HEK293 (cell line): Measurements from ENCODE around the gene RANGRF.

Experiments used
- CTCF ChIA-PET: fragments of 350-600 bp; formaldehyde crosslinking; extraction: SDS; loops from one replicate; lab custom pipeline; 2021; ENCODE audit warnings: antibody characterized with exemption; lab: Yijun Ruan, JAX
- POLR2A ChIA-PET: fragments of 300-600 bp; formaldehyde crosslinking; extraction: SDS; loops from one replicate; lab custom pipeline; 2020; ENCODE audit warnings: antibody characterized with exemption, inconsistent platforms; lab: Yijun Ruan, JAX
- H3K27ac ChIP-seq: fragments of 200-500 bp; sonication (Bioruptor generic); 2 replicates; pipeline ENCODE4 v1.5.1; 2014; ENCODE audit warnings: low read depth, low read length, control low read depth, inconsistent platforms; ENCODE audit errors: extremely low read depth
- H3K36me3 ChIP-seq, 2 experiments: fragments of 200-500 bp in 1 of 2; sonication (Bioruptor generic) in 1 of 2; 1 replicate in 1 of 2; 2 replicates in 1 of 2; pipeline ENCODE4 v1.5.1; 2014 to 2017; ENCODE audit warnings: inconsistent platforms in 2 of 2, low read length in 2 of 2; ENCODE audit not compliant: control insufficient read depth in 2 of 2, insufficient read depth in 1 of 2
- H3K4me1 ChIP-seq: fragments of 200-500 bp; sonication (Bioruptor generic); 2 replicates; pipeline ENCODE4 v1.5.1; 2014; ENCODE audit warnings: mild to moderate bottlenecking, low read length, inconsistent platforms; ENCODE audit not compliant: control insufficient read depth, insufficient read depth
- H3K4me3 ChIP-seq: 2 replicates; pipeline ENCODE4 v1.5.1; 2011; ENCODE audit warnings: low read depth, mild to moderate bottlenecking, control low read depth, low read length, moderate library complexity
- H3K9me3 ChIP-seq: fragments of 200-500 bp; sonication (Bioruptor generic); 2 replicates; pipeline ENCODE4 v1.5.1; 2014; ENCODE audit warnings: low read depth, low read length, inconsistent platforms; ENCODE audit not compliant: control insufficient read depth, insufficient read depth
- GLIS1 ChIP-seq: fragments of 450-650 bp; formaldehyde crosslinking; IDR thresholded peaks from 2 replicates; pipeline ENCODE4 v1.5.1; 2016; ENCODE audit warnings: missing biosample characterization, missing genetic modification characterization
- IKZF3 ChIP-seq: fragments of 450-650 bp; IDR thresholded peaks from 2 replicates; pipeline ENCODE4 v1.5.0; 2018; ENCODE audit warnings: missing biosample characterization, mild to moderate bottlenecking, missing genetic modification characterization, moderate library complexity
- MZF1 ChIP-seq: fragments of 450-650 bp; formaldehyde crosslinking; IDR thresholded peaks from 2 replicates; pipeline ENCODE4 v1.5.1; 2017; ENCODE audit warnings: missing biosample characterization, missing genetic modification characterization, borderline replicate concordance
- OSR2 ChIP-seq: fragments of 450-650 bp; formaldehyde crosslinking; IDR thresholded peaks from 2 replicates; pipeline ENCODE4 v1.5.1; 2016; ENCODE audit warnings: missing biosample characterization, missing genetic modification characterization
- SALL2 ChIP-seq: fragments of 450-650 bp; formaldehyde crosslinking; IDR thresholded peaks from 2 replicates; pipeline ENCODE4 v1.5.0; 2017; ENCODE audit warnings: missing biosample characterization, mild to moderate bottlenecking, missing genetic modification characterization, borderline replicate concordance
- ZFP37 ChIP-seq: fragments of 450-650 bp; formaldehyde crosslinking; IDR thresholded peaks from 2 replicates; pipeline ENCODE4 v1.5.1; 2016; ENCODE audit warnings: missing biosample characterization, missing genetic modification characterization
- ZFP41 ChIP-seq: fragments of 450-650 bp; formaldehyde crosslinking; IDR thresholded peaks from 2 replicates; pipeline ENCODE4 v1.5.1; 2016; ENCODE audit warnings: missing biosample characterization, missing genetic modification characterization, borderline replicate concordance
- ZIC2 ChIP-seq: fragments of 450-650 bp; formaldehyde crosslinking; IDR thresholded peaks from 2 replicates; pipeline ENCODE4 v1.5.1; 2016; ENCODE audit warnings: missing biosample characterization, missing genetic modification characterization
- ZNF133 ChIP-seq: fragments of 450-650 bp; formaldehyde crosslinking; IDR thresholded peaks from 2 replicates; pipeline ENCODE4 v1.5.1; 2016; ENCODE audit warnings: missing biosample characterization, missing genetic modification characterization
- ZNF146 ChIP-seq: fragments of 450-650 bp; formaldehyde crosslinking; IDR thresholded peaks from 2 replicates; pipeline ENCODE4 v1.5.1; 2016; ENCODE audit warnings: missing biosample characterization, missing genetic modification characterization
- ZNF184 ChIP-seq: fragments of 450-650 bp; IDR thresholded peaks from 2 replicates; pipeline ENCODE4 v1.5.1; 2018; ENCODE audit warnings: missing biosample characterization, mild to moderate bottlenecking, missing genetic modification characterization
- ZNF354C ChIP-seq: fragments of 450-650 bp; formaldehyde crosslinking; IDR thresholded peaks from 2 replicates; pipeline ENCODE4 v1.5.1; 2016; ENCODE audit warnings: missing biosample characterization, missing genetic modification characterization, low read depth, borderline replicate concordance
- ZNF585B ChIP-seq: fragments of 450-650 bp; formaldehyde crosslinking; IDR thresholded peaks from 2 replicates; pipeline ENCODE4 v1.5.1; 2016; ENCODE audit warnings: missing biosample characterization, missing genetic modification characterization
- ZNF768 ChIP-seq: fragments of 450-650 bp; formaldehyde crosslinking; IDR thresholded peaks from 2 replicates; pipeline ENCODE4 v1.5.1; 2018; ENCODE audit warnings: missing biosample characterization, mild to moderate bottlenecking, missing genetic modification characterization
- ZNF837 ChIP-seq: fragments of 450-650 bp; formaldehyde crosslinking; IDR thresholded peaks from 2 replicates; pipeline ENCODE4 v1.5.1; 2016; ENCODE audit warnings: missing biosample characterization, missing genetic modification characterization
- TF ChIP-seq, protein P1 (sequence below): fragments of 450-650 bp; formaldehyde crosslinking; IDR thresholded peaks from 2 replicates; pipeline ENCODE4 v1.5.1; 2016; ENCODE audit warnings: missing biosample characterization, missing genetic modification characterization
- TF ChIP-seq, protein P2 (sequence below): fragments of 450-650 bp; formaldehyde crosslinking; IDR thresholded peaks from 2 replicates; pipeline ENCODE4 v1.5.1; 2017; ENCODE audit warnings: missing biosample characterization, missing genetic modification characterization
- TF ChIP-seq, protein P3 (sequence below): fragments of 450-650 bp; formaldehyde crosslinking; conservative IDR thresholded peaks from 2 replicates; pipeline ENCODE4 v1.5.1; 2016; ENCODE audit warnings: low read depth, missing biosample characterization, missing genetic modification characterization
- TF ChIP-seq, protein P4 (sequence below): fragments of 450-650 bp; formaldehyde crosslinking; IDR thresholded peaks from 2 replicates; pipeline ENCODE4 v1.5.1; 2016; ENCODE audit warnings: missing biosample characterization, missing genetic modification characterization

Gene RANGRF

DNA sequence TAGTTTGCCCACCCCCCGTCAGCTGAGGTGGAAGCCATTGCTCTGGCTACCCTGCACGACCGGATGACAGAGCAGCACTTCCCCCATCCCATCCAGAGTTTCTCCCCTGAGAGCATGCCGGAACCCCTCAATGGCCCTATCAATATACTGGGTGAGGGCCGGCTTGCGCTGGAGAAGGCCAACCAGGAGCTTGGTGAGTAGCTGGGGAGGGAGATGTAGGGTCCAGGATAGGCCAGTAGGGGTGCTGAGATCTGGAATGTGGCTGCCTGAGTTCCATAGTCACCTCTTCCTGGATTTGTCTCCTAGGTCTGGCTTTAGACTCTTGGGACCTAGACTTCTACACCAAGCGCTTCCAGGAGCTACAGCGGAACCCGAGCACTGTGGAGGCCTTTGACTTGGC lies 33.0 kb upstream of the RANGRF start:
- Histone ChIP-seq H3K4me3 (no peak overlapping the region), H3K9me3 (no peaks in the 10 kb centered on the region), H3K36me3 (peaks cover 29 to 62% of the 10 kb centered on the region in 2 experiments), H3K4me1 (no peaks in the 10 kb centered on the region), H3K27ac (no peak overlapping the region)
- POLR2A ChIA-PET = interaction anchor here (0.6 to 1.5 kb wide), 2 partner anchors 14 to 33 kb away, joined by 4 to 5 read pairs; no protein-coding TSS in a partner anchor
- TF ChIP-seq MZF1 (tag by site-specific recombination) = no peak
- TF ChIP-seq ZNF133 (tag by site-specific recombination) = no peak
- TF ChIP-seq SALL2 (tag by site-specific recombination) = no peak
- no peak for TF ChIP-seq OSR2 (tag by site-specific recombination)
- no peak for TF ChIP-seq ZNF146
- TF ChIP-seq ZFP41 (tag by site-specific recombination) = no peak
- TF ChIP-seq, protein P1, sequence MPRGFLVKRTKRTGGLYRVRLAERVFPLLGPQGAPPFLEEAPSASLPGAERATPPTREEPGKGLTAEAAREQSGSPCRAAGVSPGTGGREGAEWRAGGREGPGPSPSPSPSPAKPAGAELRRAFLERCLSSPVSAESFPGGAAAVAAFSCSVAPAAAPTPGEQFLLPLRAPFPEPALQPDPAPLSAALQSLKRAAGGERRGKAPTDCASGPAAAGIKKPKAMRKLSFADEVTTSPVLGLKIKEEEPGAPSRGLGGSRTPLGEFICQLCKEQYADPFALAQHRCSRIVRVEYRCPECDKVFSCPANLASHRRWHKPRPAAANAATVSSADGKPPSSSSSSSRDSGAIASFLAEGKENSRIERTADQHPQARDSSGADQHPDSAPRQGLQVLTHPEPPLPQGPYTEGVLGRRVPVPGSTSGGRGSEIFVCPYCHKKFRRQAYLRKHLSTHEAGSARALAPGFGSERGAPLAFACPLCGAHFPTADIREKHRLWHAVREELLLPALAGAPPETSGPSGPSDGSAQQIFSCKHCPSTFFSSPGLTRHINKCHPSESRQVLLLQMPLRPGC (tag by site-specific recombination) = no peak
- TF ChIP-seq ZNF184 = no peak
- no peak for TF ChIP-seq ZFP37 (tag by site-specific recombination)
- TF ChIP-seq ZNF354C (tag by site-specific recombination) = no peak
- no peak for TF ChIP-seq ZNF585B (tag by site-specific recombination)
- TF ChIP-seq ZIC2 (tag by site-specific recombination) = no peak
- CTCF ChIA-PET = interaction anchor here (0.6 to 0.9 kb wide), 2 partner anchors 17 to 45 kb away, joined by 3 to 6 read pairs; no protein-coding TSS in a partner anchor

DNA sequence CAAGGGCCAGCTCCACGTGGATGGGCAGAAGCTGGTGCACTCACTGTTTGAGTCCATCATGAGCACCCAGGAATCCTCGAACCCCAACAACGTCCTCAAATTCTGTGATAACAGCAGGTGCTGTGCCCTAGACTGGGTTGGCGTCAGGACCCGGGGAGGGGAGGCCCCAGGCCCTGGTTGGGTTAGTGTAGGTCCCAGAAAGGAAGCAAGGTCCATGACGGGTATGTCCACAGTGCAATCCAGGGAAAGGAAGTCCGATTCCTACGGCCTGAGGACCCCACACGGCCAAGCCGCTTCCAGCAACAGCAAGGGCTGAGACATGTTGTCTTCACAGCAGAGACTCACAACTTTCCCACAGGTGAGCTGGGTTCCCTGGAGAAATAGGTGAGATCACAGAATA lies 32.2 kb upstream of the RANGRF start:
- no peaks in the 10 kb centered on the region for H3K9me3 ChIP-seq
- POLR2A ChIA-PET = no interaction called here
- no peaks in the 10 kb centered on the region for H3K4me1 ChIP-seq
- peaks cover 37 to 70% of the 10 kb centered on the region in 2 experiments for H3K36me3 ChIP-seq
- H3K4me3 ChIP-seq = no peak overlapping the region
- CTCF ChIA-PET = interaction anchor here (0.6 to 0.9 kb wide), 2 partner anchors 18 to 44 kb away, joined by 3 to 6 read pairs; no protein-coding TSS in a partner anchor
- no peak overlapping the region for H3K27ac ChIP-seq
- TF ChIP-seq, protein P2, sequence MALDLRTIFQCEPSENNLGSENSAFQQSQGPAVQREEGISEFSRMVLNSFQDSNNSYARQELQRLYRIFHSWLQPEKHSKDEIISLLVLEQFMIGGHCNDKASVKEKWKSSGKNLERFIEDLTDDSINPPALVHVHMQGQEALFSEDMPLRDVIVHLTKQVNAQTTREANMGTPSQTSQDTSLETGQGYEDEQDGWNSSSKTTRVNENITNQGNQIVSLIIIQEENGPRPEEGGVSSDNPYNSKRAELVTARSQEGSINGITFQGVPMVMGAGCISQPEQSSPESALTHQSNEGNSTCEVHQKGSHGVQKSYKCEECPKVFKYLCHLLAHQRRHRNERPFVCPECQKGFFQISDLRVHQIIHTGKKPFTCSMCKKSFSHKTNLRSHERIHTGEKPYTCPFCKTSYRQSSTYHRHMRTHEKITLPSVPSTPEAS (tag by site-specific recombination) = no peak
- TF ChIP-seq ZNF768 (tag by site-specific recombination) (no peak), ZNF837 (tag by site-specific recombination) (no peak), IKZF3 (tag by site-specific recombination) (no peak), GLIS1 (tag by site-specific recombination) (no peak)
- TF ChIP-seq, protein P3, sequence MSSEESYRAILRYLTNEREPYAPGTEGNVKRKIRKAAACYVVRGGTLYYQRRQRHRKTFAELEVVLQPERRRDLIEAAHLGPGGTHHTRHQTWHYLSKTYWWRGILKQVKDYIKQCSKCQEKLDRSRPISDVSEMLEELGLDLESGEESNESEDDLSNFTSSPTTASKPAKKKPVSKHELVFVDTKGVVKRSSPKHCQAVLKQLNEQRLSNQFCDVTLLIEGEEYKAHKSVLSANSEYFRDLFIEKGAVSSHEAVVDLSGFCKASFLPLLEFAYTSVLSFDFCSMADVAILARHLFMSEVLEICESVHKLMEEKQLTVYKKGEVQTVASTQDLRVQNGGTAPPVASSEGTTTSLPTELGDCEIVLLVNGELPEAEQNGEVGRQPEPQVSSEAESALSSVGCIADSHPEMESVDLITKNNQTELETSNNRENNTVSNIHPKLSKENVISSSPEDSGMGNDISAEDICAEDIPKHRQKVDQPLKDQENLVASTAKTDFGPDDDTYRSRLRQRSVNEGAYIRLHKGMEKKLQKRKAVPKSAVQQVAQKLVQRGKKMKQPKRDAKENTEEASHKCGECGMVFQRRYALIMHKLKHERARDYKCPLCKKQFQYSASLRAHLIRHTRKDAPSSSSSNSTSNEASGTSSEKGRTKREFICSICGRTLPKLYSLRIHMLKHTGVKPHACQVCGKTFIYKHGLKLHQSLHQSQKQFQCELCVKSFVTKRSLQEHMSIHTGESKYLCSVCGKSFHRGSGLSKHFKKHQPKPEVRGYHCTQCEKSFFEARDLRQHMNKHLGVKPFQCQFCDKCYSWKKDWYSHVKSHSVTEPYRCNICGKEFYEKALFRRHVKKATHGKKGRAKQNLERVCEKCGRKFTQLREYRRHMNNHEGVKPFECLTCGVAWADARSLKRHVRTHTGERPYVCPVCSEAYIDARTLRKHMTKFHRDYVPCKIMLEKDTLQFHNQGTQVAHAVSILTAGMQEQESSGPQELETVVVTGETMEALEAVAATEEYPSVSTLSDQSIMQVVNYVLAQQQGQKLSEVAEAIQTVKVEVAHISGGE = no peak
- TF ChIP-seq, protein P4, sequence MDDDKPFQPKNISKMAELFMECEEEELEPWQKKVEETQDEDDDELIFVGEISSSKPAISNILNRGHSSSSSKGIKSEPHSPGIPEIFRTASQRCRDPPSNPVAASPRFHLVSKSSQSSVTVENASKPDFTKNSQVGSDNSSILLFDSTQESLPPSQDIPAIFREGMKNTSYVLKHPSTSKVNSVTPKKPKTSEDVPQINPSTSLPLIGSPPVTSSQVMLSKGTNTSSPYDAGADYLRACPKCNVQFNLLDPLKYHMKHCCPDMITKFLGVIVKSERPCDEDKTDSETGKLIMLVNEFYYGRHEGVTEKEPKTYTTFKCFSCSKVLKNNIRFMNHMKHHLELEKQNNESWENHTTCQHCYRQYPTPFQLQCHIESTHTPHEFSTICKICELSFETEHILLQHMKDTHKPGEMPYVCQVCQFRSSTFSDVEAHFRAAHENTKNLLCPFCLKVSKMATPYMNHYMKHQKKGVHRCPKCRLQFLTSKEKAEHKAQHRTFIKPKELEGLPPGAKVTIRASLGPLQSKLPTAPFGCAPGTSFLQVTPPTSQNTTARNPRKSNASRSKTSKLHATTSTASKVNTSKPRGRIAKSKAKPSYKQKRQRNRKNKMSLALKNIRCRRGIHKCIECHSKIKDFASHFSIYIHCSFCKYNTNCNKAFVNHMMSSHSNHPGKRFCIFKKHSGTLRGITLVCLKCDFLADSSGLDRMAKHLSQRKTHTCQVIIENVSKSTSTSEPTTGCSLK (tag by site-specific recombination) = no peak
